ENCODE measurements around the gene CADM1.

The CADM1 gene

GRCh38 chr11:115178705-115179104 lies 325.5 kb downstream of the CADM1 start:
- no peak overlapping the region for H3K27ac ChIP-seq (ENCODE audit: low read depth, low read length)
- no peaks in the 10 kb centered on the region for H3K4me1 ChIP-seq (ENCODE audit: insufficient read depth, low read length)
- no peaks in the 10 kb centered on the region for H3K36me3 ChIP-seq (ENCODE audit: insufficient read depth, low read length)
- no peak overlapping the region for H3K4me3 ChIP-seq (ENCODE audit: low read depth in 1 of 2, low read length in 2 of 2)
- H3K27me3 ChIP-seq (ENCODE audit: control insufficient read depth in 1 of 2, insufficient read depth in 2 of 2, low read length in 2 of 2) = no peaks in the 10 kb centered on the region
- no peak overlapping the region for H3K9ac ChIP-seq (ENCODE audit: low read length)
- H3K9me3 ChIP-seq (ENCODE audit: low read length) = no peaks in the 10 kb centered on the region

GRCh38 chr11:115173136-115173535 lies 331.1 kb downstream of the CADM1 start:
- no peaks in the 10 kb centered on the region for H3K4me1 ChIP-seq (ENCODE audit: insufficient read depth, low read length)

GRCh38 chr11:115170133-115170815 lies 333.9 kb downstream of the CADM1 start:
- no peak overlapping the region for H3K9ac ChIP-seq (ENCODE audit: low read length)
- H3K36me3 ChIP-seq (ENCODE audit: insufficient read depth, low read length) = no peaks in the 10 kb centered on the region
- H3K4me3 ChIP-seq (ENCODE audit: low read depth in 1 of 2, low read length in 2 of 2) = no peak overlapping the region
- H3K4me1 ChIP-seq (ENCODE audit: insufficient read depth, low read length) = no peaks in the 10 kb centered on the region
- no peak overlapping the region for H3K27ac ChIP-seq (ENCODE audit: low read depth, low read length)
- no peaks in the 10 kb centered on the region for H3K27me3 ChIP-seq (ENCODE audit: control insufficient read depth in 1 of 2, insufficient read depth in 2 of 2, low read length in 2 of 2)
- H3K9me3 ChIP-seq (ENCODE audit: low read length) = no peaks in the 10 kb centered on the region

More at GRCh38 chr11:115173136-115173535, 331.1 kb downstream of the CADM1 start:
- Histone ChIP-seq H3K9ac (ENCODE audit: low read length) (no peak overlapping the region), H3K27ac (ENCODE audit: low read depth, low read length) (no peak overlapping the region), H3K4me3 (ENCODE audit: low read depth in 1 of 2, low read length in 2 of 2) (no peak overlapping the region), H3K36me3 (ENCODE audit: insufficient read depth, low read length) (no peaks in the 10 kb centered on the region), H3K9me3 (ENCODE audit: low read length) (no peaks in the 10 kb centered on the region), H3K27me3 (ENCODE audit: control insufficient read depth in 1 of 2, insufficient read depth in 2 of 2, low read length in 2 of 2) (no peaks in the 10 kb centered on the region)

GRCh38 chr11:115169251-115169650 lies 335.0 kb downstream of the CADM1 start:
- Histone ChIP-seq H3K9me3 (ENCODE audit: low read length) (no peaks in the 10 kb centered on the region), H3K4me1 (ENCODE audit: insufficient read depth, low read length) (no peaks in the 10 kb centered on the region), H3K36me3 (ENCODE audit: insufficient read depth, low read length) (no peaks in the 10 kb centered on the region), H3K9ac (ENCODE audit: low read length) (no peak overlapping the region), H3K27ac (ENCODE audit: low read depth, low read length) (no peak overlapping the region), H3K4me3 (ENCODE audit: low read depth in 1 of 2, low read length in 2 of 2) (no peak overlapping the region), H3K27me3 (ENCODE audit: control insufficient read depth in 1 of 2, insufficient read depth in 2 of 2, low read length in 2 of 2) (no peaks in the 10 kb centered on the region)

GRCh38 chr11:115168686-115169085 lies 335.5 kb downstream of the CADM1 start:
- Histone ChIP-seq H3K4me3 (ENCODE audit: low read depth in 1 of 2, low read length in 2 of 2) (no peak overlapping the region), H3K36me3 (ENCODE audit: insufficient read depth, low read length) (no peaks in the 10 kb centered on the region), H3K4me1 (ENCODE audit: insufficient read depth, low read length) (no peaks in the 10 kb centered on the region), H3K27ac (ENCODE audit: low read depth, low read length) (no peak overlapping the region), H3K9me3 (ENCODE audit: low read length) (no peaks in the 10 kb centered on the region), H3K27me3 (ENCODE audit: control insufficient read depth in 1 of 2, insufficient read depth in 2 of 2, low read length in 2 of 2) (no peaks in the 10 kb centered on the region), H3K9ac (ENCODE audit: low read length) (no peak overlapping the region)

GRCh38 chr11:115168229-115168671 lies 336.0 kb downstream of the CADM1 start:
- Histone ChIP-seq H3K9me3 (ENCODE audit: low read length) (no peaks in the 10 kb centered on the region), H3K9ac (ENCODE audit: low read length) (no peak overlapping the region), H3K36me3 (ENCODE audit: insufficient read depth, low read length) (no peaks in the 10 kb centered on the region), H3K4me1 (ENCODE audit: insufficient read depth, low read length) (no peaks in the 10 kb centered on the region), H3K4me3 (ENCODE audit: low read depth in 1 of 2, low read length in 2 of 2) (no peak overlapping the region), H3K27me3 (ENCODE audit: control insufficient read depth in 1 of 2, insufficient read depth in 2 of 2, low read length in 2 of 2) (no peaks in the 10 kb centered on the region), H3K27ac (ENCODE audit: low read depth, low read length) (no peak overlapping the region)

- Histone ChIP-seq H3K9ac (ENCODE audit: low read length) (no peak overlapping the region), H3K27ac (ENCODE audit: low read depth, low read length) (no peak overlapping the region), H3K9me3 (ENCODE audit: low read length) (no peaks in the 10 kb centered on the region), H3K4me3 (ENCODE audit: low read depth in 1 of 2, low read length in 2 of 2) (no peak overlapping the region), H3K27me3 (ENCODE audit: control insufficient read depth in 1 of 2, insufficient read depth in 2 of 2, low read length in 2 of 2) (no peaks in the 10 kb centered on the region), H3K36me3 (ENCODE audit: insufficient read depth, low read length) (no peaks in the 10 kb centered on the region), H3K4me1 (ENCODE audit: insufficient read depth, low read length) (no peaks in the 10 kb centered on the region)
These were observed 336.8 kb downstream of the CADM1 start for GRCh38 chr11:115167456-115167855.

GRCh38 chr11:115166820-115167219 lies 337.4 kb downstream of the CADM1 start:
- Histone ChIP-seq H3K4me1 (ENCODE audit: insufficient read depth, low read length) (no peaks in the 10 kb centered on the region), H3K9me3 (ENCODE audit: low read length) (no peaks in the 10 kb centered on the region), H3K27me3 (ENCODE audit: control insufficient read depth in 1 of 2, insufficient read depth in 2 of 2, low read length in 2 of 2) (no peaks in the 10 kb centered on the region), H3K9ac (ENCODE audit: low read length) (no peak overlapping the region), H3K27ac (ENCODE audit: low read depth, low read length) (no peak overlapping the region), H3K36me3 (ENCODE audit: insufficient read depth, low read length) (no peaks in the 10 kb centered on the region), H3K4me3 (ENCODE audit: low read depth in 1 of 2, low read length in 2 of 2) (no peak overlapping the region)

GRCh38 chr11:115164774-115165173 lies 339.4 kb downstream of the CADM1 start:
- Histone ChIP-seq H3K27me3 (ENCODE audit: control insufficient read depth in 1 of 2, insufficient read depth in 2 of 2, low read length in 2 of 2) (no peaks in the 10 kb centered on the region), H3K36me3 (ENCODE audit: insufficient read depth, low read length) (no peaks in the 10 kb centered on the region), H3K4me3 (ENCODE audit: low read depth in 1 of 2, low read length in 2 of 2) (no peak overlapping the region), H3K27ac (ENCODE audit: low read depth, low read length) (no peak overlapping the region), H3K9me3 (ENCODE audit: low read length) (no peaks in the 10 kb centered on the region), H3K9ac (ENCODE audit: low read length) (no peak overlapping the region), H3K4me1 (ENCODE audit: insufficient read depth, low read length) (no peaks in the 10 kb centered on the region)

GRCh38 chr11:115162919-115163318 lies 341.3 kb downstream of the CADM1 start:
- peaks cover 0 to 5% of the 10 kb centered on the region in 2 donors for H3K27me3 ChIP-seq (ENCODE audit: control insufficient read depth in 1 of 2, insufficient read depth in 2 of 2, low read length in 2 of 2)
- no peaks in the 10 kb centered on the region for H3K4me1 ChIP-seq (ENCODE audit: insufficient read depth, low read length)
- no peaks in the 10 kb centered on the region for H3K9me3 ChIP-seq (ENCODE audit: low read length)
- no peaks in the 10 kb centered on the region for H3K36me3 ChIP-seq (ENCODE audit: insufficient read depth, low read length)
- H3K9ac ChIP-seq (ENCODE audit: low read length) = no peak overlapping the region
- H3K27ac ChIP-seq (ENCODE audit: low read depth, low read length) = no peak overlapping the region
- H3K4me3 ChIP-seq (ENCODE audit: low read depth in 1 of 2, low read length in 2 of 2) = no peak overlapping the region

GRCh38 chr11:115161876-115162275 lies 342.3 kb downstream of the CADM1 start:
- no peak overlapping the region for H3K9ac ChIP-seq (ENCODE audit: low read length)
- H3K27me3 ChIP-seq (ENCODE audit: control insufficient read depth in 1 of 2, insufficient read depth in 2 of 2, low read length in 2 of 2) = peaks cover 0 to 5% of the 10 kb centered on the region in 2 donors
- H3K27ac ChIP-seq (ENCODE audit: low read depth, low read length) = no peak overlapping the region
- no peaks in the 10 kb centered on the region for H3K9me3 ChIP-seq (ENCODE audit: low read length)
- no peaks in the 10 kb centered on the region for H3K4me1 ChIP-seq (ENCODE audit: insufficient read depth, low read length)
- no peak overlapping the region for H3K4me3 ChIP-seq (ENCODE audit: low read depth in 1 of 2, low read length in 2 of 2)
- no peaks in the 10 kb centered on the region for H3K36me3 ChIP-seq (ENCODE audit: insufficient read depth, low read length)

GRCh38 chr11:115159207-115159606 lies 345.0 kb downstream of the CADM1 start:
- no peaks in the 10 kb centered on the region for H3K4me1 ChIP-seq (ENCODE audit: insufficient read depth, low read length)
- no peaks in the 10 kb centered on the region for H3K36me3 ChIP-seq (ENCODE audit: insufficient read depth, low read length)
- no peak overlapping the region for H3K27ac ChIP-seq (ENCODE audit: low read depth, low read length)
- H3K9ac ChIP-seq (ENCODE audit: low read length) = no peak overlapping the region
- no peak overlapping the region for H3K4me3 ChIP-seq (ENCODE audit: low read depth in 1 of 2, low read length in 2 of 2)
- no peaks in the 10 kb centered on the region for H3K9me3 ChIP-seq (ENCODE audit: low read length)
- peaks cover 0 to 5% of the 10 kb centered on the region in 2 donors for H3K27me3 ChIP-seq (ENCODE audit: control insufficient read depth in 1 of 2, insufficient read depth in 2 of 2, low read length in 2 of 2)
